ENCODE results near the gene TMEM266.

TMEM266 gene

GRCh38 chr15:76056931-76057330, 2.9 kb upstream of the TMEM266 start:
- no peak for DNase-seq
- H3K36me3 Mint-ChIP-seq (ENCODE audit: low read depth): no peaks in the 10 kb centered on the region
- no peak for TF ChIP-seq CTCF (IDR thresholded peaks at IDR 0.05)
- peaks cover 52% of the 10 kb centered on the region for H3K27me3 Mint-ChIP-seq (ENCODE audit: low read depth, poor library complexity)
- H3K27ac Mint-ChIP-seq: no peak overlapping the region
- peaks cover 5% of the 10 kb centered on the region for H3K4me1 Mint-ChIP-seq
- no peaks in the 10 kb centered on the region for H3K9me3 Mint-ChIP-seq
- no peak overlapping the region for H3K4me3 Mint-ChIP-seq

- Mint-ChIP-seq H3K9me3 (no peaks in the 10 kb centered on the region), H3K27me3 (ENCODE audit: low read depth, poor library complexity) (peaks cover 57% of the 10 kb centered on the region), H3K4me3 (no peak overlapping the region), H3K36me3 (ENCODE audit: low read depth) (no peaks in the 10 kb centered on the region), H3K27ac (no peak overlapping the region), H3K4me1 (peaks cover 8% of the 10 kb centered on the region)
- peak; percentile 79 for TF ChIP-seq CTCF (IDR thresholded peaks at IDR 0.05)
- peak; percentile 54 for DNase-seq
Observed at GRCh38 chr15:76057332-76058000, 2.3 kb upstream of the TMEM266 start.

DNA sequence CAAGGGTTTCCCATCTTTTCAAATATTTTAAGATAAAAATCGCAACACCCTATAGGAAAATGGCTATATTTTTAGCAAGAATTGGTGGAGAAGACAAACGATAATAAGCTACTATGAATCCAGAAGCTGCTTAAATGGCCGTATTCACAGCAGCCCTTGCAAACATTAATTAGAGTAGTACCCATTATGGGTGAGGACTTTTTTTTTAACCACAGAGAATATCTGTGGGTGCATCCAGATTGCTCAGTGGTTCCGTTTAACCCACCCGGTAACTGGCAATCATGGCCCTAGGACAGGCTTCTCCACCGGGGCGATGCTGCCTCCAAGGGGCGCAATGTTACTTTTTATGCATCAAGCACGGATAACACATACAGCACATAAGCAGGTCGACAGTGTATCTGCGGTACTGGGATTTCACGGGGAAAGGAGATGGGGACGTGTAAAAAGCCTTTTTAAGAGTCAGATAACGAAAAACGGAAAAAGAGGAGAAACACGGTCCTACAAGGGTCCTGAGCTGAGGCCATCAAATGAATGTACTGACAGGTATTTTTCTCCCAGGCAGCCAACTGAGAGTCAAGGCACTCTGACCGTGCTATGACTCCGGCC, 968 bp upstream of the TMEM266 start:
- Mint-ChIP-seq H3K27ac (no peak overlapping the region), H3K36me3 (ENCODE audit: low read depth) (no peaks in the 10 kb centered on the region), H3K4me3 (peak overlapping the region; percentile 85), H3K4me1 (peaks cover 18% of the 10 kb centered on the region), H3K27me3 (ENCODE audit: low read depth, poor library complexity) (peaks cover 66% of the 10 kb centered on the region), H3K9me3 (no peaks in the 10 kb centered on the region)
- peak; percentile 21 for DNase-seq
- no peak for TF ChIP-seq CTCF (IDR thresholded peaks at IDR 0.05)

GRCh38 chr15:76060118-76060989, 569 bp downstream of the TMEM266 start:
- DNase-seq: no peak
- Mint-ChIP-seq H3K27me3 (ENCODE audit: low read depth, poor library complexity) (peaks cover 60% of the 10 kb centered on the region), H3K27ac (no peak overlapping the region), H3K9me3 (no peaks in the 10 kb centered on the region), H3K36me3 (ENCODE audit: low read depth) (no peaks in the 10 kb centered on the region), H3K4me3 (peak overlapping the region; percentile 82), H3K4me1 (peaks cover 34% of the 10 kb centered on the region)
- no peak for TF ChIP-seq CTCF (IDR thresholded peaks at IDR 0.05)

GRCh38 chr15:76061700-76062099, 1.9 kb downstream of the TMEM266 start:
- no peak for DNase-seq
- no peaks in the 10 kb centered on the region for H3K9me3 Mint-ChIP-seq
- no peaks in the 10 kb centered on the region for H3K36me3 Mint-ChIP-seq (ENCODE audit: low read depth)
- peaks cover 56% of the 10 kb centered on the region for H3K27me3 Mint-ChIP-seq (ENCODE audit: low read depth, poor library complexity)
- H3K4me1 Mint-ChIP-seq: peaks cover 43% of the 10 kb centered on the region
- peak overlapping the region; percentile 48 for H3K4me3 Mint-ChIP-seq
- H3K27ac Mint-ChIP-seq: no peak overlapping the region
- no peak for TF ChIP-seq CTCF (IDR thresholded peaks at IDR 0.05)

Measured in nephron progenitor cell (in vitro differentiated cells).